ENCODE data around the gene SLC49A4.

GRCh38 chr3:122777563-122777962 is 17.3 kb upstream of the SLC49A4 start:
- TF ChIP-seq CTCF (IDR thresholded peaks at IDR 0.05): no peak
- TF ChIP-seq POLR2A (IDR thresholded peaks at IDR 0.05): no peak

All from tibial nerve (tissue), 3 donors.